Left colon (tissue), 2 donors: ENCODE measurements around the gene SSX4B. TPM values are rescaled to one million over a fixed set of nuclear protein-coding genes. Genes with fewer than 3 reads are reported as not detected.
"Not testable (repeated sequence)": the region's sequence is repeated elsewhere in the genome, so short reads cannot be mapped to it uniquely, and the experiment has no call there.

Experiments
- ATAC-seq: fragments of 200-7000 bp; cut with Tn5 transposase; one replicate; pipeline ENCODE4 v1.9.1; 2020; ENCODE audit warnings: mild to moderate bottlenecking, moderate library complexity
- DNase-seq, 2 donors: peaks; one replicate each; pipeline ENCODE4 v3.0.0-alpha.2; 2020
- intact Hi-C, 2 donors: fragments of 100-400 bp; cut with DNase I in 1 of 2; cut with micrococcal nuclease in 1 of 2; formaldehyde crosslinking; loops; one replicate each; pipeline versions ENCODE4 v1.11.2 to v1.14.0; 2022; cut with DNase I, micrococcal nuclease
- long read RNA-seq: library from polyadenylated mRNA; unstranded; transcript quantifications from one replicate; pipeline ENCODE4 v2.0.0, GENCODE V29; 2021
- total RNA-seq, 2 donors: library from RNA; stranded (reverse); fragmentation: NEBNext Ultra II Directional; extraction: Animal tissue kit (Norgen Biotek cat#: 25700); gene quantifications; one replicate each; pipeline ENCODE4 v1.2.1, GENCODE V29; 2021
- donor health status: DM: no; HTN: no; CAD: no.
- donor health status: DM: yes; HTN: yes; CAD: no.

Gene SSX4B
- total RNA-seq: not detected
- long read RNA-seq: 0 reads

GRCh38 chrX:48411860-48412259, at the start of gene SSX4B:
Gene SSX4B (minus strand): TSS chrX:48411960. CDS start chrX:48411372, 588 bp downstream.
- DNase-seq, ATAC-seq, intact Hi-C loops: not testable (repeated sequence)

GRCh38 chrX:48460606-48461005, 48.8 kb upstream of the SSX4B start:
- ATAC-seq: no peak
- intact Hi-C loops: no loop called here
- DNase-seq: no peak

- DNase-seq: no peak
- ATAC-seq: no peak
- intact Hi-C loops: no loop called here
These were observed 48.3 kb upstream of the SSX4B start for GRCh38 chrX:48460031-48460430.

- DNase-seq (no peak), ATAC-seq (no peak)
- intact Hi-C loops: no loop called here
These were observed 47.7 kb upstream of the SSX4B start for GRCh38 chrX:48459483-48459882.

GRCh38 chrX:48458711-48459110, 47.0 kb upstream of the SSX4B start:
- ATAC-seq (no peak), DNase-seq (no peak)
- intact Hi-C loops: no loop called here

GRCh38 chrX:48456628-48457331, 45.0 kb upstream of the SSX4B start:
- intact Hi-C loops: no loop called here
- DNase-seq: no peak
- ATAC-seq: no peak

GRCh38 chrX:48451708-48452107, 39.9 kb upstream of the SSX4B start:
- ATAC-seq (no peak), DNase-seq (no peak)
- intact Hi-C loops: no loop called here

GRCh38 chrX:48450076-48450475, 38.3 kb upstream of the SSX4B start:
- ATAC-seq (no peak), DNase-seq (no peak)
- intact Hi-C loops: no loop called here

- DNase-seq, ATAC-seq, intact Hi-C loops: not testable (repeated sequence)
These were observed 35.4 kb upstream of the SSX4B start for GRCh38 chrX:48447201-48447600.

- intact Hi-C loops, ATAC-seq: not testable (repeated sequence)
- peak in 1 of 2 donors; percentile 15 for DNase-seq
These were observed 22.0 kb upstream of the SSX4B start for GRCh38 chrX:48433713-48434112.

GRCh38 chrX:48430166-48430565, 18.4 kb upstream of the SSX4B start:
- ATAC-seq, intact Hi-C loops, DNase-seq: not testable (repeated sequence)

GRCh38 chrX:48429606-48430005, 17.8 kb upstream of the SSX4B start:
- intact Hi-C loops, ATAC-seq, DNase-seq: not testable (repeated sequence)

GRCh38 chrX:48427027-48427716, 15.4 kb upstream of the SSX4B start:
- DNase-seq, ATAC-seq, intact Hi-C loops: not testable (repeated sequence)

- intact Hi-C loops, DNase-seq, ATAC-seq: not testable (repeated sequence)
These were observed 13.9 kb downstream of the SSX4B start for GRCh38 chrX:48397825-48398224.

- DNase-seq, intact Hi-C loops, ATAC-seq: not testable (repeated sequence)
These were observed 14.8 kb downstream of the SSX4B start for GRCh38 chrX:48396931-48397330.

GRCh38 chrX:48383239-48383638, 28.5 kb downstream of the SSX4B start, which contains the start of gene SSX4:
Gene SSX4 (plus strand): TSS chrX:48383539. CDS start chrX:48384054, 515 bp downstream.
- DNase-seq, intact Hi-C loops, ATAC-seq: not testable (repeated sequence)

GRCh38 chrX:48370408-48370807, 41.4 kb downstream of the SSX4B start:
- ATAC-seq, intact Hi-C loops, DNase-seq: not testable (repeated sequence)

GRCh38 chrX:48367717-48368408, 43.9 kb downstream of the SSX4B start:
- intact Hi-C loops, DNase-seq, ATAC-seq: not testable (repeated sequence)

- ATAC-seq, DNase-seq, intact Hi-C loops: not testable (repeated sequence)
These were observed 52.5 kb downstream of the SSX4B start for GRCh38 chrX:48359281-48359680.
